ENCODE results near the gene GCSAM.

Gene GCSAM

DNA sequence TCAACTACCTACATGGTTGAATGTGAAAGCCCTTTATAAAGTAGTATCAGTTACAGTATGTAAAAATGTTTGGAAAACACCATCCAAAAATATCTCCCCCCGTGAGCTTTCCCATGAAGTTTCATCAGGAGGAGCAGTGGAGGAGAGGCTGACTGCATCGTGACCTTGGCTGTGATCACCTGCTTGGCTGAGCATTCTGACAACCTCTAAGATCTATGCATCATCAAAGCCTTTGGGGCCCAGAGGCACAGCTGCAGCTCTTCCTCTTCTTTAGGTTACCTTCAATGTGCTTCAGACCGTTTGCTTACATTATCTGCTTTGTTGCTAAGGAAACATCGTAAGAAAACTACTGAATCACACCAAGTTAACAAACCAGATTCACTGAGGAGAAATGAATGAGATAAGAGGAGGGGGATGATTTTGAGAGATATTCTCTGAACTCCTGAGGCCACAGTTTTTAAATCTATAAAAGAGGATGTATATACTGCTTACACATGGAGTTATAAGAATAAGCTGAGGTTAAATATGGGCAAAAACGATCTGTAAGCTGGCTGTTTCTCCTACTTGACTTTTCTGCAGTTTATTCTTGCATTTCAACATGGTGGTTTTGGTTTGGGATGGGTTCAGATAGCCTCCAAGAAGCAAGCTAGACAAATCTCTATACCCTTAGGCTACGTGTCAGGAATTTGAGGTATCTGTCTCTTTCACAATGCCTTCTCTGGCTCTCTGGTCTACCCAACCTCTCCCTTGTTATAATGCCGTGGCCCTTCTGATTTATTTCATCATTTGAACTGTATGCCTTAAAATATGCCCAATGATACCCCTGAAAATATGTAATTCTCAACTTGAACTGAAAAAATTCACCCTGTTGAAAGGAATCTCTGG, 4.0 kb downstream of the GCSAM start:
- no peak for DNase-seq

- DNase-seq = no peak
Observed at GRCh38 chr3:112127522-112128494, 5.2 kb downstream of the GCSAM start.

DNA sequence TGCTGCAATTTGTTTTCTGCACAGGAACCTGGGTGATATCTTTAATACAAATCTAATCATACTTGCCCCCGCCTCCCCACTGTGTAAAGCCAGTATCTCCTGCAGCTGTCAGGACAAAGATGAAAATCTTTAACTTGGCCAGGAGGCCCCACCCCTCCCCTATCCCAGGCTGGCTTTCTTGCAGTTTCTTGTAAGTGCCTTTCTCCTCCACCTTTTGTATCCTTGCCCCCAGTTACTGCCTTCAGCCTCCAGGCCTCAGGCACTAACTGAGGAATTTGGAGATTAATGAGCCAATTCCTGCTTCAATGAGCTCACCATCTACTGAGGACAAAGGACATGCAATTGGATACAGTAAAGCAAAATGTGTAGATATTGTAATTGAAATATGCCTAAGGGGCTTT, 6.5 kb downstream of the GCSAM start:
- no peak for DNase-seq

DNA sequence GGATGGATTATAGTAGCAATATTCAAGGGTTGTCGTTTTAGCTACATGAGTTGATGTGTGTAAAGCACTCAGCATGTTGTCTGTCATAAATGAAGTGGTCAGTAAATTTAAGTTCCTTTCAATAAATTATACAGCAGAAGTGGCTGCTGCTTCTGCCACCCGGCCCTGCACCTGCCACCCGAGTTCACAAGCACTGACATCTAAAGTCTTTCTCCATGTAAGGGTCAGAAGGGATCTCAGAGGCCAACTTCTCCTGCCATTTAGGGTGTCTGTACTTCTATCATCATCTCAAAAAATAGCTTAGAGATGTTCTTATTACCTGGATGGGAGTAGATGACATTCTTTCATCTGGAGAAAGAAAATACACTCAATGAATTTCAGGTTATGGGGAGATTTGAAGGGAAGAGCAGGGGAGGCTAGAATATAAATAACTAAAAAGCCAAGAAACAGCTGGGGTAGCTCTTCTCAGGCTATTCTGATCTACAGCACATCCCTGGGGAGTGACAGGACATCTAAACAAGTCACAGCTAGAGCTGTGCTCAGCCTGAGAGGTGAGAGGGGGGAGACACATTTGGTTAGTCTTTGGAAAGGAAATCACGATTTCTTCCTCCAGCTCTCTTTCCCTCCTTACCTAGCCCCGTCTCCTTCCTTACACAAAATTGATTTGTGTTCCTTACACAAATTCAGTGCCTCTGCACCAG, 8.0 kb downstream of the GCSAM start:
- DNase-seq = no peak

- DNase-seq = no peak
Observed at GRCh38 chr3:112123548-112123947, 9.5 kb downstream of the GCSAM start.

DNA sequence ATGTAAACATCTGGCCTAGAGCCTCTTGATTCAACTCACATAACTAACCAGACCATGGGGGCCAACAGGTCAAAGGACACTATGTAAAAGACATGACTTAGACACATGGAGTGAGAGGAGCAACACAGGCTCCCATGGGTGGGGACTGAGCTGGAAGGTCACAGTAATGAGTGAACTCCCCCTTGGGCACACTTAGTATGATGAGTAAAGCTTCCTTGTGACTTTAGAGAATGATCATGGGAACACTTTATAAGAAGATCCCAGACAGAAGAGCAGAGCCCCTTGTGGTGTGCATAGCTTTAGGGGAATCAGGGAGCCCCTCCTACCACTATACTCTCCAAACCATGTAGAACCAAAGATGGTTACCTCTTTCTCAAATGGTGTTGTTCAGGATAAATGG, 10.2 kb downstream of the GCSAM start:
- DNase-seq = no peak

GRCh38 chr3:112121577-112122547, 11.2 kb downstream of the GCSAM start:
- no peak for DNase-seq

DNA sequence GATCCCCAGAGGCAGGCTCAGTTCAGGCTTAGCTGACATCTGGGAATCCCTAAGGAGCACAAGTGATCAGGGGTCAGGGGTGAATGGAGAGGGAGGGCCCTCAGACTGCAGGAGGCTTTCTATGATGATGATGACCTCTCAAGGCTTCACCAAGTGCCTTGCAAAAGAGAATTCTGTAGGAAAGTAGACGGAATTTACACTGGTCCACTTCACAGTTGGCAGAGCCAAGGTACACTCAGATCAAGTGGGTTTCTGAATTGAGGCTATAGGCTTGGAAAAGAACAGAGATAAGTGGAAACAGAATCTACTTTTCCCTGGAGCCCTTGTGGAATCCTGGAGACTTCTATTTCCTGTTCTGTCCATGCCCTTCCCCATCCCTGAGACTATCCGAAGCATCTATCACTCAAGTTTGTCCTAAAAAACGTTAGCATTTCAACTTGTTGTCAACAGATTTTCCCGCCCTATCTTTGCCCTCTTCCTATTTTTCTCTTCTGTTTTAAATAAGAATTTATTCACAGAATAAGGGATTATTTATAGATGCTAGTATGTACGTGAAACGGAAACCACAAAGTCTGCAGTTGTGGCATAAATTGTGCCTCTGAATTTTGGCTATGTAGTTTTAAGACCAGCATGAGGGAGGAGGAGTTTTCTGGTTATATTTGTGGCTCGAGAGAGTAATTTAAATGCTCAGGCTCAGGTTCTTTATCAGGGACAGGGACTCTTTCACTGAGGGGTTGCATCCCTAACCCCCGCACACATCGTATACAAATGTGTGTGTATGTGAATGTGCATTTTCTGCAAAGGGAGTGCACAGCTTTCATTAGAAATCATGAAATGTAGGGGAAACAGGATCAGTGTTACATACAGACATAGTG, 12.8 kb downstream of the GCSAM start:
- no peak for DNase-seq

DNA sequence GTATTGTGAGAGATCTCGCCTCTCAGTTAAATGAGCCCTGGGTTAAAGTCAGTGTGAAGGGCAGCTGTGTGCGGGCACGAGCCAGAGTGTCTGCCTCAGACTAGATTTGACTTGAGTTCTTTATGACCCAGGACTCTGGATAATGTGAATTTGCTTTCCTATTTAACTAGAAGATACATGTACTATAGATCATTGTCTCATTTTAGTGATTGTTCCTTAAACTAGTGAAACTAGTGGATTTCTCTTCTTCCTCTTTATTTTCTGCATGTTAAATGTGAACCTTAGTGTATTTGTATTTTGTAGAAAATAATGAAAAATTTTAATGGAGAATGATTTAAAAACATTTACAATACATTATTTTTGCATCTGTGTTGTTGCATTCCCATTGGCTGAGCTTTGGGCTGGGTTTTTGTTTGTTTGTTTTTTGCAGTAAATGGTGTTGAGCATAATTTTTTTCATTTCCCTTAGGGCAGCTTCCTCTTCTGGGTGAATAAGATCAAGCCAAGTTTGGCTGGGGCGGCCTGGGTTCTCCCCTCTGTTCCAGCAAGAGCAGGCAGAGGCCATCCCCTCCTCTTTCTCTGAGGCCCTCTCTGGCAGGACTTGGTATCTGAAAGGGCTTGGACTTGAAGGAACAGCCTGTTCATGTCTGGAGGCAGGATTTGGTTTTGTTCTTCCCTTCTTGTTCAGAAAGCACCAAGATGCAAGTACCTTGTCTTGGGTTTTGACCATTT, 15.0 kb downstream of the GCSAM start:
- no peak for DNase-seq

DNA sequence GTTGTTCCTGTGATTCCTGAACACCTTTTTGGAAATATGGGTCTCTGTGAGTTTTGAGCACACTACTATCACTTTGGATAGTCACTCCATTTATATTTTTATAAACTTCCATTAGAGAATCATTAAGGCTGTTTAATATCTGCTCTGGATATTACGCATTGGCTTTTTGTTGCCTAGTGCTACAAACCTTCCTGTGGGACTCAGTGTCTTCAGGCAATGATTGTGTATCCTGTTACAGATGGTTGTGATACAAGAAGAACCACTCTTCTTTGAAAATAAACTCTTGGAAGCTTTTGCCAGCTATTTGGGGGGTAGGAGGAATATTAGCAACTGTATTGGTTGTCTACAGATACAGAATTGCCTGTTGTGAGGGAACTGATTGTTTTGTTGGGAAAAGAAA, 15.6 kb downstream of the GCSAM start:
- DNase-seq = no peak

DNA sequence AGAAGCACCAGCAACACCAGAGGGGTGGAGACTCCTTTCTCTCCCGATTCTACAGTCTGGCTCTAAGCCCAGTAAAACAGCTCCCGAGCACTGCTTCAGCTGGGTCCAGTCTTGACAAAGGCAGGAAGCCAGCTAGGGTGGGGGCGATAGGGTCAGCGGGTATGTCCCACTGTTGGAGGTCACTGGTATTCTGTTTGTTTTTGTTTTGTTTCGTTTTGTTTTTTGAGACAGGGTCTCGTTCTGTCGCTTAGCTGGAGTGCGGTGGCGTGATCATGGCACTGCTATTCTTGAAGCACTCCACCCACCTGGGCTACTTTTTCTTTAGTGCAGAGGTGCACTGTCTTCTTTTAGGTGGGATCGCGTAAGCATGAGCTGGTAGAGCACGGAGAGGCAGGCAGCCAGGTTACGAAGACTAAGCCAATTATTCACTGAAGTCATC, 16.3 kb downstream of the GCSAM start:
- DNase-seq = no peak

GRCh38 chr3:112115806-112116383, 17.2 kb downstream of the GCSAM start:
- DNase-seq = no peak

GRCh38 chr3:112115161-112115739, 17.8 kb downstream of the GCSAM start:
- no peak for DNase-seq

- no peak for DNase-seq
Observed at GRCh38 chr3:112114576-112115160, 18.4 kb downstream of the GCSAM start.

- peak; percentile 53 for DNase-seq
Observed at GRCh38 chr3:112111785-112112402, 21.2 kb downstream of the GCSAM start.

DNA sequence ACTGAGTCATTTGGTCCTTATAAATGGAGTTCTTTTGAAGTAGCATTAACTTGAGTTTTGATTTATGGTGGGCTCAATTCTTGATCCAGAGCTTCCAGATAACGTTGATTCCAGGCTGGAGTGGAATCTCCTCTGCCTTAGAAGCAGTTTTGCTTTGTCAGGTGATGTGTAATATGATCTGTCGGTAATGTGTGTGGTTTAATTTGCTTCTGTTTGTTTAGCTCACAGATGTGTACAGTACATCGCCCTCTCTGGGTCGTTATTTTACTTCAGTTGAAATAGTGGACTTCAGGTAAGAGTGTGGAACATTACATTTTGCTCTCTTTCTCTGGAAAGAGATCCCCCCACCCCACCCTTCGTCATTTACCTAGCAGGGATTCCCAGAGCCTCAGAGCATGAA, 23.7 kb downstream of the GCSAM start:
- DNase-seq = no peak

- DNase-seq = no peak
Observed at GRCh38 chr3:112104774-112105173, 28.3 kb downstream of the GCSAM start.

DNA sequence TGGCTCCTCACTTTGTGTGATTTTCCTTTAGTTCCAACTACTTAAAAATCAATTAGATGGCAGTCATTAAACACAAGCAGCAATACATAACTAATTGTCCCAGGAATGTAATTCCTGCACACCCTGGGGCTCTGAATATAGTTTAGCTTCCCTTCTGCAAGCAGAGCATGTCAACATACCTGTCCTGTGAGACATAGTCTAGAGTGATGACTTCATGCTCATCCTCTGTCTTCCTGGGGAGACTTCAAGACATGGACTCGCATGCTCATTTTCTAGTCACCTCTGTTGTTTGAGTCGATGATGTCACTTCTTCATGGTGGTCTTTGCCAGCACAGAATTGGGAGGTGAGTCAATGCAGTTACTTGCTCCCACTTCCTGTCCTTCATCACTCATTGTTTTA, 31.1 kb downstream of the GCSAM start:
- DNase-seq = no peak
